ENCODE data around the gene TESK1. TPM values are rescaled to one million over a fixed set of nuclear protein-coding genes. Genes with fewer than 3 reads are reported as not detected.
A peak's percentile ranks its signal among the peaks of the same experiment; 100 is the strongest.

TESK1 gene
- total and polyA plus RNA-seq, 2 of the 8 experiments (the other 6 are each of a cell fraction or from before 2014, with no cell fraction given) = 13.5 to 13.9 TPM

DNA sequence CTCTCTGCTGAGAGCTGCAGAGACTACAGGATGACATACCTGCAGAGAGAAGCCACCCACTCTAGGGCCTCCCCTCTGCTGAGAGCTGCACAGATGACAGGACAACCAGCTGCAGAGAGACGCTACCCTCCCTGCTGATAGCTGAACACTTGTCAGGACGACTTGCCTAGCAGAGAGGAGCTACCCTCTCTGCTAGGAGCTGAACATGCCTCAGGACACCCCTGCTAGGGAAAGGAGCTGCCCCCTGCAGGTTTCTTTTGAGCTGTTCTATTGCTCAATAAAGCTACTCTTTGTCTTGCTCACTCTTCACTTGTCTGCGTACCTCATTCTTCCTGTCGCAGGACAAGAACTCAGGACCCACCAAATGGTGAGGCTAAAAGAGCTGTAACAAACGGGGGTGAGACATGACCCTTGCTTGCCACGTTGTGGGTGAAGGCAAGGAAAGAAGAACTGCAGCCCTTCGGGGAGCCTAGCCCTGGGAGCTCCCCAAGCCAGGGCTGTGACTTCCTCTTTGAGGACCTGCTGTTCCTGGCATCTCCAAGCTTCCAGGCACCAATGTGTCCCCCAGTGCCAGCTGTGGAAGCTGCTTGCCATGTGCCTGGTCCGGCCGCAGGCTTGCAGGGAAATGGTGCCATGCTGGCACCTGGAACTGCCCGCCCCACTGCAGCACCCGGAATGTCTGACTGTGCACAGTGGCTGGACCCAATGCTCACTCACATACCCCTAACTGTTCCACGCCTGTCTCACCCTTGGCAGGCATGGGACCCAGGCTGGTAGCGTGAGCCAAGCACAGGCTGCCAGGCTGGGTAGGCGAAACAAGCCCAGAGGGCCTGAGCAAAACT, 5.1 kb upstream of the TESK1 start:
- no peaks in the 10 kb centered on the region; the same call in 1 of the 2 replicates for H3K79me1 ChIP-seq (ENCODE audit: low read depth, low read length)
- H2AK5ac ChIP-seq (ENCODE audit: low read depth, low read length) = no peak overlapping the region
- FAIRE-seq (no peak), DNase-seq (ENCODE audit: low read depth in 1 of 2, low spot score in 2 of 2) (peak in 1 of 2 experiments; percentile 51)
- H2BK20ac ChIP-seq (ENCODE audit: low read length) = peak overlapping the region; percentile 32; the same call in 1 of the 2 replicates
- H3K36me3 ChIP-seq (ENCODE audit: control insufficient read depth in 2 of 4, insufficient read depth in 4 of 4, low read length in 3 of 4) = no peaks in the 10 kb centered on the region
- no peaks in the 10 kb centered on the region for H3K79me2 ChIP-seq (ENCODE audit: control insufficient read depth in 1 of 2, insufficient read depth in 2 of 2, low read length in 2 of 2)
- H4K5ac ChIP-seq (ENCODE audit: insufficient read length, low read depth, low read length) = no peak overlapping the region
- no peaks in the 10 kb centered on the region; a peak in 1 of 4 replicates for H3K9me3 ChIP-seq (ENCODE audit: insufficient read depth in 2 of 2, low read depth in 1 of 2, low read length in 1 of 2)
- H2BK120ac ChIP-seq (replicated peaks; ENCODE audit: low read depth, low read length) = no peak overlapping the region
- peak overlapping the region in 2 of 4 experiments; percentile 2 to 10; a peak in 1 of 8 replicates for H3K4me3 ChIP-seq (ENCODE audit: extremely low read depth in 1 of 4, insufficient read depth in 2 of 4, low read depth in 3 of 4, low read length in 4 of 4)
- H2AFZ ChIP-seq (ENCODE audit: low read length) = no peak overlapping the region
- H3K56ac ChIP-seq (replicated peaks; ENCODE audit: insufficient read length, low read depth, low read length) = no peak overlapping the region
- H3K9ac ChIP-seq (replicated peaks in 1 of 4; ENCODE audit: extremely low read depth in 1 of 4, low read depth in 3 of 4, low read length in 3 of 4) = no peak overlapping the region
- H3K4me1 ChIP-seq (replicated peaks in 1 of 4; ENCODE audit: control insufficient read depth in 3 of 4, insufficient read depth in 4 of 4, low read length in 3 of 4) = peaks cover 0 to 15% (median 9%) of the 10 kb centered on the region in 4 experiments; a peak in 6 of 7 replicates
- peak overlapping the region in 1 of 2 experiments; percentile 28; a peak in 2 of 4 replicates for H3K4me2 ChIP-seq (ENCODE audit: insufficient read depth in 1 of 2, low read depth in 2 of 2, low read length in 2 of 2)
- peak overlapping the region; percentile 15 for H4K91ac ChIP-seq (replicated peaks; ENCODE audit: insufficient read length, low read length)
- no peaks in the 10 kb centered on the region for H4K20me1 ChIP-seq (replicated peaks in 1 of 2; ENCODE audit: control insufficient read depth in 1 of 2, insufficient read depth in 2 of 2, low read length in 2 of 2)
- H3K23me2 ChIP-seq (ENCODE audit: low read depth, low read length) = peaks cover 8% of the 10 kb centered on the region
- ChIA-PET POLR2A (ENCODE audit: partially characterized antibody) (interaction anchor here (1.2 kb wide), 2 partner anchors 128 to 149 kb away, joined by 3 read pairs; partner anchors contain the start of genes GBA2 and RGP1), CTCF (ENCODE audit: partially characterized antibody) (interaction anchor here (0.9 to 2.5 kb wide), 18 partner anchors 12 to 148 kb away, joined by 3 to 11 read pairs (median 4); no protein-coding TSS in a partner anchor)
- WGBS, 2 experiments (ENCODE audit: extremely low coverage in 1 of 2, insufficient coverage in 1 of 2, insufficient read length in 1 of 2, insufficient replicate concordance in 2 of 2, low coverage in 1 of 2, low lambda C conversion rate in 2 of 2, missing lambda C conversion rate in 1 of 2) = 78% methylated on average over 14 of the region's 14 CpGs; no CpG with 5 or more reads in 1 of the 2 experiments
- H3K18ac ChIP-seq (ENCODE audit: extremely low read depth, low read length) = peak overlapping the region; percentile 24; the same call in 1 of the 2 replicates
- no peak overlapping the region for H2BK15ac ChIP-seq (ENCODE audit: low read length)
- H3K14ac ChIP-seq (ENCODE audit: insufficient read length) = no peak overlapping the region
- H2BK5ac ChIP-seq (ENCODE audit: low read depth, low read length) = peak overlapping the region; percentile 83; the same call in 1 of the 2 replicates
- H3K23ac ChIP-seq (ENCODE audit: insufficient read length) = no peak overlapping the region
- H3K4ac ChIP-seq (replicated peaks; ENCODE audit: insufficient read length, low read depth, low read length) = peak overlapping the region; percentile 5
- H3K27ac ChIP-seq (ENCODE audit: low read depth, low read length) = no peak overlapping the region
- TF ChIP-seq NANOG (IDR thresholded peaks at IDR 0.05; ENCODE audit: insufficient read depth, low read depth, low read length, poor library complexity, severe bottlenecking) (peak; percentile 52), RBBP5 (IDR thresholded peaks at IDR 0.05; ENCODE audit: borderline replicate concordance, low read depth, low read length) (no peak), HDAC6 (IDR thresholded peaks at IDR 0.05; ENCODE audit: low read depth, low read length) (no peak), CEBPB (IDR thresholded peaks at IDR 0.05; ENCODE audit: low read depth, low read length) (peak; percentile 93)
- peak overlapping the region; percentile 35; the same call in 1 of the 2 replicates for H4K8ac ChIP-seq (ENCODE audit: extremely low read depth, insufficient read depth, low read length)
- H2BK12ac ChIP-seq (ENCODE audit: low read depth, low read length) = no peak overlapping the region; the same call in 1 of the 2 replicates
- H3K27me3 ChIP-seq (replicated peaks in 1 of 4; ENCODE audit: control insufficient read depth in 3 of 4, extremely low read depth in 1 of 4, insufficient read depth in 3 of 4, low read length in 3 of 4) = no peaks in the 10 kb centered on the region
